ENCODE results near the gene RANBP3L. TPM values are rescaled to one million over a fixed set of nuclear protein-coding genes. Genes with fewer than 3 reads are reported as not detected.

RANBP3L gene
- total RNA-seq, 1 experiment from 2014 or later = 0.20 TPM

GRCh38 chr5:36239370-36240293 is 62.1 kb downstream of the RANBP3L start:
- Histone ChIP-seq H3K36me3 (ENCODE audit: control insufficient read depth, insufficient read depth, low read length) (no peaks in the 10 kb centered on the region), H3K9me3 (no peaks in the 10 kb centered on the region), H3K27me3 (replicated peaks; ENCODE audit: control insufficient read depth, insufficient read depth, low read length) (no peaks in the 10 kb centered on the region), H3K4me3 (ENCODE audit: low read depth, low read length) (peak overlapping the region; percentile 90), H3K4me1 (peaks cover 46% of the 10 kb centered on the region)
- TSS peak; percentile 38 for BruUV-seq (replicated peaks)
- ChIA-PET POLR2A (no interaction called here), CTCF (interaction anchor here (0.6 kb wide), 1 partner anchor 128 kb away, joined by 4 read pairs; no protein-coding TSS in a partner anchor)
- intact Hi-C loops (cut with micrococcal nuclease; ENCODE audit: unreplicated experiment) = loop anchor here (5.0 to 10.0 kb wide), 2 partner anchors 408 to 455 kb away; no protein-coding TSS in a partner anchor
- Mint-ChIP-seq H3K9me3 (ENCODE audit: unreplicated experiment) (no peaks in the 10 kb centered on the region), H3K36me3 (ENCODE audit: insufficient read depth, unreplicated experiment) (peaks cover 23% of the 10 kb centered on the region), H3K27me3 (ENCODE audit: insufficient read depth, unreplicated experiment) (no peaks in the 10 kb centered on the region), H3K4me1 (ENCODE audit: low read depth, unreplicated experiment) (peaks cover 54% of the 10 kb centered on the region), H3K27ac (ENCODE audit: unreplicated experiment) (peak overlapping the region; percentile 56), H3K4me3 (ENCODE audit: unreplicated experiment) (peak overlapping the region; percentile 87)
- DNase-seq = peak in 1 of 2 experiments; percentile 24
- TF ChIP-seq CTCF (IDR thresholded peaks at IDR 0.05; ENCODE audit: insufficient read depth in 1 of 2, low read depth in 1 of 2, low read length in 1 of 2, severe bottlenecking in 1 of 2, unreplicated experiment in 1 of 2) = no peak

DNA sequence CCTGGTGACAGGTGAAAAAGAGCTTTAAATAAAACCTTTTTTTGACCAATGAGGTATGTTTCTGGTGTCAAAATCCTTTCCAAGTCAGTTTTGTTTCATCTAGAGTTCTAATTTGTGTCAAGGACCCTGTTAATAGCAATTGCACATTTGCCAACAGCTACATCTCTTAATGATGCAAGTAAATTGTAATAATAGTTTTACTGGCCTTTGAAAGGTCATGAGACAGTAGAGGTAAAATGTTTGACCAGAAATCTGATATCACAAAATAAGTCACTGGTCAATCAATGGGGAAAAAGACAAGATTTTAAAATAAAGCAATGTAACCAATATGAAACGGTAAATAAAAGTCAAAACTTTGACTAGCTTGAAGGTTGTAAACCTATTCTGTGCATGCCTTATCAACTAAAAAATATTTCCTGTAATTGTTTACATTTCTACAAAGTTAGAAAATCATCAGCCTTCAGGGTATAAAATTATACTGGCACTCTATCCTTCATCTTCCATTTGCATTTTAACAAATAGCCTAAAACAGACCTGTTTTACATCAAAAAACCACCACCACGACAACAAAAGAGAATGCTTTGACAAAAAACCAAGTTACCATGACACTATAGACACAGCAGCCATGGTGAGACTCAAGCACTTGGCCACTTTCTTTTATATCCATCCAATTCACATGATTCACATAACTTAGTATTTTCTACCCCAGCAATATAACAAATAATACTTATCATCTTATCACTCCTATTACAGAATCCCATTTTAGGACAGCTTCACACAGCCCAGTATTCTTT is 63.0 kb downstream of the RANBP3L start:
- H3K9me3 Mint-ChIP-seq (ENCODE audit: unreplicated experiment) = no peaks in the 10 kb centered on the region
- H3K27ac Mint-ChIP-seq (ENCODE audit: unreplicated experiment) = peak overlapping the region; percentile 56
- peak overlapping the region; percentile 87 for H3K4me3 Mint-ChIP-seq (ENCODE audit: unreplicated experiment)
- H3K4me3 ChIP-seq (ENCODE audit: low read depth, low read length) = no peak overlapping the region
- ChIA-PET POLR2A (no interaction called here), CTCF (no interaction called here)
- H3K4me1 Mint-ChIP-seq (ENCODE audit: low read depth, unreplicated experiment) = peaks cover 45% of the 10 kb centered on the region
- H3K27me3 ChIP-seq (replicated peaks; ENCODE audit: control insufficient read depth, insufficient read depth, low read length) = no peaks in the 10 kb centered on the region
- no peak for TF ChIP-seq CTCF (IDR thresholded peaks at IDR 0.05; ENCODE audit: insufficient read depth in 1 of 2, low read depth in 1 of 2, low read length in 1 of 2, severe bottlenecking in 1 of 2, unreplicated experiment in 1 of 2)
- no TSS peak for BruUV-seq (replicated peaks)
- H3K27me3 Mint-ChIP-seq (ENCODE audit: insufficient read depth, unreplicated experiment) = no peaks in the 10 kb centered on the region
- DNase-seq = no peak
- H3K4me1 ChIP-seq = peaks cover 36% of the 10 kb centered on the region
- H3K9me3 ChIP-seq = no peaks in the 10 kb centered on the region
- intact Hi-C loops (cut with micrococcal nuclease; ENCODE audit: unreplicated experiment) = no loop called here
- H3K36me3 ChIP-seq (ENCODE audit: control insufficient read depth, insufficient read depth, low read length) = no peaks in the 10 kb centered on the region
- peaks cover 23% of the 10 kb centered on the region for H3K36me3 Mint-ChIP-seq (ENCODE audit: insufficient read depth, unreplicated experiment)

- Histone ChIP-seq H3K4me1 (peaks cover 32% of the 10 kb centered on the region), H3K9me3 (no peaks in the 10 kb centered on the region), H3K4me3 (ENCODE audit: low read depth, low read length) (no peak overlapping the region), H3K27me3 (replicated peaks; ENCODE audit: control insufficient read depth, insufficient read depth, low read length) (no peaks in the 10 kb centered on the region), H3K36me3 (ENCODE audit: control insufficient read depth, insufficient read depth, low read length) (no peaks in the 10 kb centered on the region)
- intact Hi-C loops (cut with micrococcal nuclease; ENCODE audit: unreplicated experiment) = no loop called here
- Mint-ChIP-seq H3K4me3 (ENCODE audit: unreplicated experiment) (no peak overlapping the region), H3K36me3 (ENCODE audit: insufficient read depth, unreplicated experiment) (peaks cover 17% of the 10 kb centered on the region), H3K27ac (ENCODE audit: unreplicated experiment) (no peak overlapping the region), H3K4me1 (ENCODE audit: low read depth, unreplicated experiment) (peaks cover 43% of the 10 kb centered on the region), H3K9me3 (ENCODE audit: unreplicated experiment) (no peaks in the 10 kb centered on the region), H3K27me3 (ENCODE audit: insufficient read depth, unreplicated experiment) (no peaks in the 10 kb centered on the region)
- TF ChIP-seq CTCF (IDR thresholded peaks at IDR 0.05; ENCODE audit: insufficient read depth in 1 of 2, low read depth in 1 of 2, low read length in 1 of 2, severe bottlenecking in 1 of 2, unreplicated experiment in 1 of 2) = no peak
- no TSS peak for BruUV-seq (replicated peaks)
- POLR2A ChIA-PET = no interaction called here
- CTCF ChIA-PET = interaction anchor here (1.0 kb wide), 1 partner anchor 60 kb away, joined by 3 read pairs; no protein-coding TSS in a partner anchor
- peak in 1 of 2 experiments; percentile 44 for DNase-seq
Measured at GRCh38 chr5:36237751-36238150, 64.0 kb downstream of the RANBP3L start.

Measured in Caco-2 (cell line).